Hematopoietic multipotent progenitor cell treated with erythropoietin and hydrocortisone succinate and interleukin-3 and kit ligand, for 15 days (in vitro differentiated cells): ENCODE data around the gene ZNF747.

ENCODE experiments used
- DNase-seq: peaks from one replicate; pipeline ENCODE4 v3.0.0-alpha.2; 2015; ENCODE audit warnings: low spot score

ZNF747 gene

GRCh38 chr16:30518552-30518951, 16.1 kb downstream of the ZNF747 start:
- no peak for DNase-seq

- no peak for DNase-seq
These were observed 19.4 kb downstream of the ZNF747 start for GRCh38 chr16:30515275-30515674.

GRCh38 chr16:30511509-30511908, 23.1 kb downstream of the ZNF747 start:
- DNase-seq: no peak

GRCh38 chr16:30510376-30510938, 24.2 kb downstream of the ZNF747 start:
- no peak for DNase-seq

- no peak for DNase-seq
These were observed 25.4 kb downstream of the ZNF747 start for GRCh38 chr16:30509081-30509765.

- no peak for DNase-seq
These were observed 31.0 kb downstream of the ZNF747 start for GRCh38 chr16:30503403-30504296.

- DNase-seq: no peak
These were observed 35.4 kb downstream of the ZNF747 start for GRCh38 chr16:30499284-30499683.

- DNase-seq: no peak
These were observed 39.9 kb downstream of the ZNF747 start for GRCh38 chr16:30494709-30495108.

GRCh38 chr16:30493941-30494488, 40.6 kb downstream of the ZNF747 start:
- no peak for DNase-seq

GRCh38 chr16:30491744-30492308, 42.8 kb downstream of the ZNF747 start:
- no peak for DNase-seq

- DNase-seq: no peak
These were observed 43.4 kb downstream of the ZNF747 start for GRCh38 chr16:30491229-30491628.

GRCh38 chr16:30490210-30490609, 44.4 kb downstream of the ZNF747 start:
- no peak for DNase-seq

- no peak for DNase-seq
These were observed 45.7 kb downstream of the ZNF747 start for GRCh38 chr16:30488764-30489605.

- DNase-seq: no peak
These were observed 48.7 kb downstream of the ZNF747 start for GRCh38 chr16:30485818-30486436.

- no peak for DNase-seq
These were observed 49.8 kb downstream of the ZNF747 start for GRCh38 chr16:30484887-30485286.

- DNase-seq: peak; percentile 52
These were observed 52.3 kb downstream of the ZNF747 start for GRCh38 chr16:30482366-30482765.

GRCh38 chr16:30481381-30481780, 53.3 kb downstream of the ZNF747 start:
- no peak for DNase-seq
